AG08395 (cell line): ENCODE results near the gene CLIC5.
"Not testable (repeated sequence)": the region's sequence is repeated elsewhere in the genome, so short reads cannot be mapped to it uniquely, and the experiment has no call there.

ENCODE experiments used
- DNase-seq: peaks from one replicate; pipeline ENCODE4 v3.0.0; 2012; ENCODE audit warnings: mixed read lengths, low spot score

The CLIC5 gene

DNA sequence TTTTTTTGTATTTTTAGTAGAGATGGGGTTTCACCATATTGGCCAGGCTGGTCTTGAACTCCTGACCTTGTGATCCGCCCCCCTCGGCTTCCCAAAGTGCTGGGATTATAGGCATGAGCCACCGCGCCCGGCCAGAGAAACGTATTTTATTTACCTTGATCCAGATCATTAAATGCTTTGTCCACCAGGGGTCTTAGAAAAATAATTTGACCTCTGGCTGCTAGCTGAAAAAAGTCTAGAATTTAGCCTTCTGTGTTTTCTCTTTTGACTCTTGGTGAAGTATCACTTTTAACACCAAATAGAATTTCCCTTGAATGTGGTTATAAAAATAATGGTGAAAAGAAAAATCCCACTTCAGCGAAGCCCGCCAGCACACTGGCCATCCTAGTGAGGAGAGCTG lies 89.2 kb downstream of the CLIC5 start:
- not testable (repeated sequence) for DNase-seq

DNA sequence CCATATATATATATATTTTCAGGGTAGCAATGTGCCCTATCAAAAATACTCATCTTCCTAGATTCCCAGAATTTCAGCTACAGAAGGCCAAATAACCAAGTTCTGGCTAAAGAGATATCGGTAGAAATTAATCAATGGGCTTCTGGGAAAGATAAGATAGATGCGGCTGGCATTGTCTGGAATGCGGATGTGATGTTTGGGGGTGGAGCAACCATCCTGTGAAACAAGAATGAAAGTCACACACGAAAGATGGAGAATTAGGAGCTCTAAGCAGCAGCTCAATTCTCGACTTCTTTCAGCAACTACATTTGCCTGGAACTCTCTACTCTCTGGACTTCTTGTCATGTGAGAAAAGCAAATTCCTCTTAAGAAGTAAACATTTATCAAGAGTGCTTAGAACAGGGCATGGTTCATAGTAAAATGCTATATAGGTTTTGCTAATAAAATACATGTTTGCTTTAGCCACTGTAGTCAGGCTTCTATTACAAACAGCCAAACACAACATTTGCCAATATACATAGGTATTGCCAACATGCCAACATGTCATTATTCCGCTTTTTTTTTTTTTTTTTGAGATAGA lies 90.8 kb downstream of the CLIC5 start:
- DNase-seq, result no peak

DNA sequence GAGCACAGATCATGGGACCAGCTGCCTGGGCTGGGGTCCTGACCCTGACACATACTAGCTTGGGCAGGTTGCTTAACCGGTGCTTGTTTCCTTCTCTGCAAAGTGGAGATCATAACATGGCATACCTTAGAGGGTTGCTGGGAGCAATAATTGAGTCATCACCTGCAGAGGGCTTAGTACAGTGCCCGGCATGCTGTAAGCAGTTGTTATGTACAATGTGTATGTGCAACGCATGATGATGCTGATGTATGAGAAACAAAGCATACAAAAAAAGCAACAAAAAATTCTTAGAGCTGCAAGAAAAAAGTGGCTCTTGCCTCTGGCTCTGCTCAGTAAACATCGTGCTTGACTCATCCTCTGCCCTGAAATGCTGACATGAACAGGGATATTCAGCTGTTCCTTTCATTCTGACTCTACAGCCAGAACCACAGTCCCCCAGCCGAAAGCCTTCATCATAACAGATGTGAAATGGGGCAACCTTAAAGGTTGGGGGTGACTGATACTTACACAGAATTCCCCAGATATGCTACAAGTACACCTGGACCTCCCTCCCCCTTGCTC lies 91.7 kb downstream of the CLIC5 start:
- peak; percentile 65 for DNase-seq

DNA sequence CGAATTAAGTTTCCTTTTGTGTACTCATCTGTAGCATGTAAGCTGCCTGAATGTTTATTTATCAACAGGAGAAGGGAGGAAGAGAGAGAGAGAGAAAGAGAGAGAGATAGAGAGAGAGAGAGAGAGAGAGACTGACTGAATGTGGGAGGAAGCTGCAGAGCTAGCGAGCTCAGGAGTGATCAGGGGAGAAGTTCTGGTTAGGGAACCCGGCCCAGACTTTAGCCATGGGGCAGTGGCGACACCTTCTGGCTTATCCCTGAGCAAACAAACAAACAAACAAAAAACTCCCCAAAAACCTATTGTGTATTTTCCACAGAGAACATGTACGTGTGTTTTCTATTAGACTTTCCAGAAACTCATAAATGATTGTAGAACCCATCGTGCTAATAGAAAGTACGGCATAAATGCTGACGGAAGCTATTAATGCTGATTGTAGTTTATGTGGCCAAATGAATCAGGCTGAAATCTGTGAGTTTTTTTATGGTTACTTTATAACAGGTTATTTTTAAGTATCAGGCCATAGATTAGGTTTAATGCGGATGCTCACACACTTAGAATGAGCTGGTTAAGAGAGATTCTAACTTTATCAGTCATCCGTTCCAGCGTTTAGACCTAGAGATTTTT lies 92.8 kb downstream of the CLIC5 start:
- DNase-seq, result peak; percentile 87

DNA sequence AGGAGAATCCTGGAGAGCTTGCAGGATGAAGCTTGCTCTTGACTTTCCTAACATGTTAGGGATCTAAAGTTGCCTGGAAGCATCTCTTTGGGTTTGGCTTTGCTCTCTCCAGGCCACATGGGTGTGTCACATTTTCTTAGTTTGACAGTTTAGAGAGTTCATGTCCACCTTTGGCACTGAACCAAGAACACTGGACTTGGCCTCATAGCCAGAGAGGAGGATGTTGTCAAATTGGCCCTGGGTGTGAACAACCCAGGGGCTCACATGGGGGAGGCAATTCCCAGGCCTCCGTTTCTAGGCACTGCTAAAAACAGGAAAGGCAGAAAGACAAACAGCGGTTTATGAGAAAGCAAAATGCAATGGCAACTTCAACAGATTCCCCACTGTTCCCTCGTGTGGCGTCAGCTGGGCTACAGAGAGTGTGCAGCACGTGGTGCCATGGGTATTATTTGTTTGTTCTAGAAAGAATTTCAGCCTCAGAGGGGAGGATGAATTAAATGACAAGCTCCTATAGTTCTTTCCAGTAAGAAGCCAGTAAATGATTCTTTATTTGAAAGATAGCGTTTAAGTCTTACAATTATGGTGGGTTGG lies 93.9 kb downstream of the CLIC5 start:
- no peak for DNase-seq

DNA sequence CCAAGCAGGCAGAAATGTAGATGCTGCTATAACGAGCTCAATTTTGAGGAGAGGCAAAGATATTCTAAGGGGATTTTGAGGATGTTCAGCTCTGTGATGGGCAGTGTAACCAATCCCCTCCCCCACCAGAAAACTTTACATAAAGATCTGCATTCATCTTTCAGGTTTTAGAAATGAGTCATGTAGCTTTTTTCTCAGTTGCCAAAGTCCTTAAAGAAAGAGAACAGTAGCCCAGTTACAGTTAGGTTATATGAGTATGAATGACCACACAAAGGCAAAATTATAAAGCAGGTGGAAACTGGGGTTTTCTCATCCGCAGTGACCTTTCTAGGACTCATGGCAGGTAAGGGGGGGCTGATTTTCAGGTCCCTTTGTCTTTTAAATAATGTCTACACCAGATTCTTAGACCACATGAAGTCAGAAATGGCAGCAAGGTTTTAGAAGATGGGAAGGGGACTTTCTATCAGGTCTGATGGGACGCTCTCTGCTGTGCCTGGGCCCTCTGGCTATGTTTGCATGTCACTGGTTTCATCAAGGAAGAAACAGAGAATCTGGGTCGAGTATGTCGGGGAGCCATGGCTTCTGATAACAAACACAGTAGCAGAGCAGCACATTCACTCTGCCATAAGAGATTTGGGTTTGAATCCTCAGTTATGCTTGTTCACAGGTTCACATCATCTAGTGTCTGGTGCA lies 94.7 kb downstream of the CLIC5 start:
- no peak for DNase-seq

DNA sequence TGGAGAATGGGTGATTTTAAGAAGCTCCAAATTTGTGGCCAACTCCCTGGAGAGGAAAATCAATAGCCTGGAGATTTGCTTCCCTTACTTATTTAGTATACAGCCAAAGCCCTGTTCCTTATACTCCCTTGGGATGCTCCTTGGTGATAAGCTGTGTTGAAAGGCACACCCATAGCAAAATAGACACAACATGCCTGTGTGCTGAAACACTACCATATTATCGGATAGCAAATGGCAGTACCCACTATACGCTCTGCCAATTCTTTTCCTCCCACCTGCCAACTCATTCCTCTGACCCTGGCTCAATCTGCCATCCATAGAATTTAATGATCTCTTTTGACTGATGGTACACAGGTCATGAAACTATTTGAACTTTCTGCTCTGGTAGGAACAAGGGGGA lies 98.2 kb downstream of the CLIC5 start:
- no peak for DNase-seq

DNA sequence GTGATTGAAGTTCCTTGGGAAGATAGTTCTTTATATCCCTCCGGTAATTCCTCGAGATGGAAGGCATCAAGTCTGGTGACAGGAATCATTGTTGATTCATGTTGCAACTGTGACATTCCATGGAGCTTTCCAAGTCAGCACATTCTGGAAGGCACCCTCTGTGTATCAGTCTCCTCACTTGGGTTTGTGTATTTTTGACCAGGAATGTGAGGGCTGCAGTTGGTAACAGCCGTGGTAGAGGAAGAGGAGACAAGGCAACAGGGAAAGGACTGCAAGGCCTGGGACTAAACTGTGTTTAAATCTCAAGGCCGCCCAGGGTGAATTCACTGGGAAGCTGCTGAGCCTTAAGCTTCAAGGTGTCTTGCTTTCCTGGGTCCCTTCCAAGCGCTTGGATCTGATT lies 99.0 kb downstream of the CLIC5 start:
- no peak for DNase-seq

DNA sequence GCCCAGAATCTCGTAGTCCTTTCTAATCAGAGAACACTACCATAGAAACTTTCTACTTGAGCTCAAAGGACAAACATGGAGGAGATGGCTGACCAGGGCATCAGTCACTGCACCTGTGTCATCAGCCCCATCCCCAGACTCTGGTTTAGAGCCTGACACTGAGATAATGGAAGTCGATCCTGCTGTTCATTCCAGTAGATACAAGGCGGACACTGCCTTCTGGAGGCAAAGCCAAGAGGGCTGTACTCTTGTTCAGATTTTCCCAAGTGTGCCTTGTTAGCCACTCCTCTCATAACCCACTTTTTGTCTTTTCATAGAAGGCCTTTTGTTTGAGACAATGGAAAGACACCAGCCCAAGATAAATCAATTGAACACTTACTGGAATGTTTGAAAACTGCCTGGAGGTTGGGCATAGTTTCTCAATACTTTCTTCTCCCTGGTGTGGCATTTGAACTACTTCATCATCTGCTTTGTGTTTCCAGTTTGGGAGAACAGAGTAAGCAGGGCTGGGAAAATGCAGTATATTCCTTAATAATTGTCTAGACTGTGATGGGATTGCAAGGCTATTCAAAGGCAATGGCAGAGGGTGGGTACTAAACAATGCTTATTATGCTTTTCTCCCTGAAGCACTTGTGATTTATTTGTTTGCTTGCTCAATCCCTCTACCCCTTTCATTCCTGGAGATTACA lies 99.7 kb downstream of the CLIC5 start:
- no peak for DNase-seq

DNA sequence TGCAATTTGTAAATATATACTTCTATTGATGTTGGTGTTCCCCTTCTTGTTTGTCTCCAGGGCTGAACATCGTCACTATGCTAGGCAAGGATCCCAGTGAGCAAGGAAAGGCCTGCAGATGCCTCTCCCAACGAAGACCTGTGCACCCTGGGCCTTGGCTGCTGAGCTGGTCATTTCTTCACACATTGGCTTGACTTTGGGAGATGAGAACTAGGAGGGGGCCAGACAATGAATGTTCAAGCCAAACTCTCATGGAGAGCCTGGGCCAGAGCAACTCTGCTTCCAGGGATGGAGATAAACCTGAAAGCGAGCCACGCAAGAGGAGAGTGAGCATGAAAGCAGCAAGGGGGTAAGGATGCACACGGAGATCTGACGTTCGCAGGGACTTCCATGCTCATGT lies 104.0 kb downstream of the CLIC5 start:
- DNase-seq, result no peak

DNA sequence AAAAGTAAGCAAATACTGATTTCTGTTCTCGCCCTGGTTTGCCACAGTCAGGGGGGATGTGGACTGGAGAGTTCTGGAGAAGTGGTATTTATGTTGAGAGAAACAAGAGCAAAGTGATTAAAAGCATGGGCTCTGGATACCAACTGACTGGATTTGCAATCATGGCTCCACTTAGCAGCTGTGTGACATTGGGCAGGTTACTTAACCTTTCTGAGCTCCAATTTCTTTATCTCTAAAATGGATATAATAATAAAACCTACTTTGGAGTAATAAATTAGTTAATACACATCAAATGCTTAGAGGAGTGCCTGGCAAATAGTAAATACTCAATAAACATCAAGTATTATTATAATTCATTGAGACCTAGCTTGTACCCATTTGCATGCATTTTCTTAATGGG lies 111.7 kb downstream of the CLIC5 start:
- no peak for DNase-seq

DNA sequence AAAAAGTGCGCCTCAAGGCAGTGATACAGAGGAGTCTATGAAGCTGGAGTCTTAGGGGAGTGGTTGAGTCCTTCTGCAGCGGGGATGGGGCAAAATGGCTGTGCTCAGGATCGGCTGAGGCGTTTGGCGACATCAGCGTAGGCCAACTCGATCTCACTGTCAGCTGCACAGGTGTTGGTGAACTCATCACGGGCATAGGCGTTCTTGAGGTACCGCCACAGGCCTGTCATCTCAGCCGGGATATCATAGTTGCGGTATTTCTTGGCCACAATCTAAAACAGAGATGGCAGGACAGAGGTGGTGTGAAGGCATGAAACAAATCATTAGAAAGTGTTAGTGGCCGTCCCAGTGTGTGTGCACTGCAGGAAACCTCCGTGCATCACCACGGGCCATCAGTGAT lies 112.7 kb downstream of the CLIC5 start:
- no peak for DNase-seq

DNA sequence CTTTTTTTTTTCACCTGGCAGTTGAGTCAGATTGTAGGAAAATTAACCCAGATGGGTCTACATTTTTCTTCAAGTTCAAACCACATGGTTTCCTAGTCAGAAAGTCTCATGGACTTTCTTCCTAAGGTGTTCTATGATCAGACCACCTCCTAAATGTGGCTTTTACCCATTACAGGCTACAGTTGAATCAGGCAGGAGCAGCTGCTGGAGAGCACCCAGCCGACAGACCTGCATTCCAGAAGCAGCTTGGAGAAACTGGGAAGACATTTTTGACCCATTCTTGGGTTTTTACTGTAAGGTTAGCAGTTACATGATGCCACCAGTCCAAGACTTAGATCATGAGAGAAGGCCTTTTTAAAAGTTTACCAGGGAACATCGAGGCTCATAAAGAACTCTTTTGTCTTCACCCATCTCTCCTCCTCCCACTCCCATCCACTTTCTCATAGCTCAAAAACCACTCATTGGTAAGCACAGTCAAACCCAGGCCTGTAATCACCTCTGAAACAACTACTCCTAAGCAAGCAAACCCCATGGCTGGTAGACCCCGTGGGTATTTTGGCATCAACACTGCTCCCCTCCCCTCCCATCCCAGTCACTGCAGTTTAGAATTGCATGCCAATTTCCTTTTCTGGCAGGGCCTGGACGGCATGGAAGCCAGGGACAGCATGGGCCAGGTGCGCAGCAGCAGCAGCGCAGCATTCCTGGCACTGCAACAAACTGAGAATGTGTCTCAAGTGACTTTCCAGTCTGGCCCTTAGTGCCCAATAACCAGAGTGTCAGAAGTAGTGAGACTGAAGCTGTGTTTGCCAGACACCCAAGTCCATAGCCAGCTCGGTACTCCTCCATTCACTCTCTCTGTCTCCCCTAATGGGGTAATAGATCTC lies 113.7 kb downstream of the CLIC5 start:
- DNase-seq, result no peak

DNA sequence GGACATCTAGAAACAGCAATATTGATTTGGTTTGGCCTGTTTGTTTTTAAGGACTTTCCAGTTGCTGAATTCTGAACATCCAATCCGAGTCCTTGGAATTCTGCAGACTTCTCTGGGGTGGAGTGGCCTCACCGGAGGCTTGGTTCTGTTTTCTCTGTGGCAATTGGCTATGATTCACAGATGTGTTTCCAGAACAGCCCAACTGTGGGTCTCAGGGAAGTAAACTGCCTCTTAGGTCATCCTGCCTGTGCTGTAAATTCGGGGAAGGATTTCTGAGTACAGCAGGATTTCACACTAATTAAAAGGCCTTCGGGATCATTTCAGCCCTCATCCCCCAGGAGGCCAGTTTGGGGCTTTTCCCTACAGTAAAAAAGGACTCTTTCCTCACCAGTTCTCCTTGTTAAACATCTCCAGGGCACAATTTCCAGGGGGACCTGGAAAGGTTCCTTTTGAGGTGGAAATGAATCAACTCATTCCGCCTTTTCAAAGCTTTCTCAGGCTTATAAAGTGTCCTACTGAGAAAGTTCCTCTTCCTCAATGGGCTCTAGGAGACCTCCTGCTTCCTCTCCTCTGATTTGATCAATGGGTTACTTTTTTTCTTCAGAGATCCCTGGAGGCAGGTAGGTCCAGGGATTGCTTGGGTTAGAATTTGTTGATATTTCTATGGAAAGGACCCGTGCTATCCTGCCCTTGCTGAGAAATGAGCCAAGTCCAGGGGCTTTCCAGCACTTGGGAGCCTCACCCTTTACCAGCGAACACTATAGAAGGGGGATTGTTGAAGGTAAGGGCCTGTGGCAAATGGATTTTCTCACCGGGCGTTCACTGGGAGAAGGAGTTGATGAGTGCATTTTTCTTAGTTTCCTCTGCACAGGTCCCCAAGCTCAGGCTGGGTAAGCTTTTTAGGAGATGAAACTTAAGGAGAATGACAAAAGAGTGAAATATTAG lies 114.6 kb downstream of the CLIC5 start:
- DNase-seq, result peak; percentile 75

DNA sequence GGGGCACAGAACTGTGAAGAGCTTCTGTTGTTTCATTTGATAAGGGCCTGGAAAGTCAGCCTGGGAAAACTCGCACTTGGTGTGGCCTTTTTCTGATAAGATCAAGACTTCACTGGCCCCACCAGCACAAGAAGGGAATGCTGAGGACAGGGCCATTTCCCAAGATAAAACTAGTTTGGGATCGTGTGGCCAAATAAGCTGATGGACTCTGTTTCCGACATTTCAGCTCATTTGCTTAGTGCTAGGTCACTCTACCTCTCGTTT lies 116.0 kb downstream of the CLIC5 start:
- no peak for DNase-seq

DNA sequence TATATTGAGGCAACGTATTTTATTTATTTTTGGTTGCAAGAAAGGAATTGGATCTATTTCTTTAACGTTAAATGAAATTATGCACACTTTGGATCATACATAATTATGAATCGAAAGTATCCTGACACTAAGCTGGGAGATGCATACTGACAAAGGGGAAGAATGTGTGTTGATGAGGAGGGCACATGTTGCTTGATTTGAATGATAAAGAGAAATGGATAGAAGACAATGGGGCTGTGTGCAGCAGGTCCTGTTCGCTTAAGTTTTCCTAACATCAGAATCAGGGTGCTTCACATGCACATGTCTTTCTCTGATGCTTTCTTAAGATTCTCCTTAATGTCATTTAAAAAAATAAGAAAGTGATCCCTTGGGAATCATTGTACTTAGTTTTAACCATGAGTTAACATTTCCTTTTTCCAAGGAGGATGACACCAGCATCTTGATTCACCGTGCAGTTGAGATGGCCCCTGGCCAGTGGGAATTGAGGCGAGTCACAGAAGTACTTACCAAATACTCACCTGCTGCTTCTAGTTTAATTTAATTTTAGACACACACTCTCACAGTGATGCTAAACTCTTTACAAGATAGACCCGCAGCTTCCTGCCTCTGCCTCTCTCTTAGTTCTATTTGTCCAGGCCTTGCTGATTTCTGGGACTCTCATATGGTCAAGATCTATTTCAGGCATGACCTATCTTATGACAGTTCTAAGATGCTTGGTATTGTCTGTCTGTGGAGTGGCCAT lies 116.5 kb downstream of the CLIC5 start:
- DNase-seq, result no peak

DNA sequence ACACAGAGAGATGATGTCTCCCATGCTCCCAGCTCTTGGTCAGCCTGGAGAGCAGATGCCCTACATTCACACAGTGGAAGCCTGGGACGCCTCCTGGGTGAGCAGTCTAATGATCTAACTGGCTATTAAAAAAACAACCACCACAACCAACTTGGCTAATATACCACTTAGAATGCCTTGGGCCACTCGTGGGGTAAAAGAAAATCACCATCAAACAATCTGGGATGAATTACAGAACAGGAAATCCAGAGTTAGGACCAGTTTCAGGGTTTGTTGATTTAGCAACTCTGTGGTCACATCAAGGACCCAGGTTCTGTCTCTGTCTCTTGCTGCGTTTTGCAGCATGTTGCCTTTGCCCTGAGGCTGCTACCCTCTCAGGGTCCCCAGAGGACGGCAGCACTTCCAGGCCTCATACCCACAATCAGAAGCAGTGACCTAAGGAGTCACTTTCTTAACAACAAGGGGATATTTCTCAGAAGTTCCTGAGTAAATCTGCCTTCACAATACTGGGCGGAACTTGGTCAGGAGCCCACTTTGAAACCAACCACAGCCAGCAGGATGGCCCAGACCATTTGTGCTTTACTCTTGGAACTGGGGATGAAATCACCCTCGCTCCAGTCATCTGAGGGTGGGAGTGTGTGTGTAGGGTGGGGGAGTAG lies 118.7 kb downstream of the CLIC5 start:
- DNase-seq, result peak; percentile 72

DNA sequence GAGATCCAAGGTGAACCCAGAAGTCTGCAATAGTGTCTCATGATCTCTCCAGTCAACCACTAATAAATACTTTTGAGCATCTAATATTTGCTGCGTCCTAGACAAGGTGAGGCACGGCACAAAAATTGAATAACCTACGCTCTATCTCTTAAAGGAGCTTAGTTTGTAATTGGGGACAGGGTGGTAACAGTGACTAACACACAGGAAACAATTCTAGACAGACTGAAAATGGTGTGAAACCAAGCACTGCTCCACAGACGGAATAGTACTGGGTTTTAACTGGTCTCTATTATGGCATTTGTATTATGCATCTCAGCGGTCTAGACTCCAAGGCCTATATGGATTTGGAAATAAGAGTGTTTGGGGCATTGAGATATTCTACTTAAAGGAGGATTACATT lies 120.1 kb downstream of the CLIC5 start:
- DNase-seq, result no peak

DNA sequence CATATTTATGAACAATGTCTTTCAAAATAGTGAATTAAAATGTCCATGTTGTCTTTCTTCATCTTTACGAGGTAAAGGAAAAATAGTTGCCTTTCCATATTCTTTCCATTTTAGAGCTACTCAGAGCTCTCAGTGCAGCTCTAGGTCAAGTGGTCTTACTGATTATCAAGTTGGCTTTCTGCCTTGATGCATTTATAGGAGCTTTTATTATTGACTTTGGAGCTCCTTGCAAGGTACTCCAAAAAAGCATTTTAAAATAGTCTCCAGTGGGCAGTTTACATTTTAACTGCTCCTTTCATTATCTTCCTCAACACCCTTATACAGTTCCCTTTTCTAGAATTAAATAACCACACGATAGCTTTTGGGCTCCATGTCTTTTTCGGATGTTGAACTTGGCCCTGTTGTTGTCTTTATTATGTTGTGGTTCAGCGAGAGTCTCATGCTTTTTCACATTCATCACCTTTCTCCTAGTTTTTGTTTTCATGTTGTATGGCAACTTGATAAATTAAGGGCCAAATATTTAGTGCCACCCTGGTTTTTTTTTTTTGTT lies 122.9 kb downstream of the CLIC5 start:
- no peak for DNase-seq
